ENCODE data around the gene COL13A1.

DNA sequence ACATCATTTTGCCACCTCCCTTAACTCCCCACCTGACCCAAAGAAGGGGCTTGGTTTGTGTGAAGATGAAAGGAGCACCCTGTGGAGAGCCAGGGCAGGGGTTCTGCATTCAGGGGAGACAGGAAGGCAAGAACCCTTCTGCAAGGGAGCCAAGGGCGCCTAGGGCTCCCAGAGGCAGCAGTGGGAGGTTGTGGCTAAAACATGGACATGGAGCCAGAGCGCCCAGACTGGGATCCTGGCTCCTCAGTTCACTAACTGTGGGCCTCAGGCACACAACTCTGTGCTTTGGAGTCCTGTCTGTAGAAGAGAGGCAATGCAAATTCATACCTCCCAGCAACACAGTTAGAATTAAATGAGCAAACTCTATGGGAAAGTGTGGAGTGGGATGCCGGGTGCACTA lies 127.9 kb downstream of the COL13A1 start:
- TF ChIP-seq POLR2AphosphoS5 (IDR thresholded peaks at IDR 0.05; ENCODE audit: low read depth, low read length) (no peak), SRF (IDR thresholded peaks at IDR 0.05; ENCODE audit: low read depth, low read length) (no peak), CREB1 (IDR thresholded peaks at IDR 0.05) (no peak), EZH2 (IDR thresholded peaks at IDR 0.05; ENCODE audit: low read depth, low read length, severe bottlenecking) (no peak)
- TF ChIP-seq, protein P1, sequence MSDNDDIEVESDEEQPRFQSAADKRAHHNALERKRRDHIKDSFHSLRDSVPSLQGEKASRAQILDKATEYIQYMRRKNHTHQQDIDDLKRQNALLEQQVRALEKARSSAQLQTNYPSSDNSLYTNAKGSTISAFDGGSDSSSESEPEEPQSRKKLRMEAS (IDR thresholded peaks at IDR 0.05): no peak

Data from H1 (cell line).